HG03045 (cell line): ENCODE data around the gene TMPRSS2.

ENCODE experiments used
- ATAC-seq: cut with Tn5 transposase; IDR thresholded peaks from one replicate; pipeline ENCODE4 v1.9.1; 2021; ENCODE audit warnings: mild to moderate bottlenecking, moderate library complexity; ENCODE audit not compliant: unreplicated experiment

Gene TMPRSS2

GRCh38 chr21:41507521-41508414, at the start of gene TMPRSS2:
TSS of gene TMPRSS2 (minus strand) at chr21:41508158. CDS start at chr21:41498133, 10,025 bp downstream.
- ATAC-seq: no peak

- ATAC-seq: no peak
These were observed 47.1 kb upstream of the TMPRSS2 start for GRCh38 chr21:41555057-41555456.

DNA sequence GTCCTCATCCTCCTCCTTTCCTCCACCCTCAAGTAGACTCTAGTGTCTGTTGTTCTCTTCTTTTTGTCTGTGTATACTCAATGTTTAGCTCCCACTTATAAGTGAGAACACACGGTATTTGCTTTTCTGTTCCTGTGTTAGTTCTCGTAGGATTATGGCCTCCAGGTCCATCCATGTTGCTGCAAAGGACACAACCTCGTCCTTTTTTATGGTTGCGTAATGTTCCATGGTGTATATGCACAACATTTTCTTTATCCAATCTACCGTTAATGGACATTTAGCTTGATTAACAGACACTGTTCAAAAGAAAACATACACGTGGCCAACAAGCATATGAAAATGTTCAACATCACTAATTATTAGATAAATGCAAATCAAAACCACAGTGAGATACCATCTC, 44.3 kb upstream of the TMPRSS2 start:
- no peak for ATAC-seq

DNA sequence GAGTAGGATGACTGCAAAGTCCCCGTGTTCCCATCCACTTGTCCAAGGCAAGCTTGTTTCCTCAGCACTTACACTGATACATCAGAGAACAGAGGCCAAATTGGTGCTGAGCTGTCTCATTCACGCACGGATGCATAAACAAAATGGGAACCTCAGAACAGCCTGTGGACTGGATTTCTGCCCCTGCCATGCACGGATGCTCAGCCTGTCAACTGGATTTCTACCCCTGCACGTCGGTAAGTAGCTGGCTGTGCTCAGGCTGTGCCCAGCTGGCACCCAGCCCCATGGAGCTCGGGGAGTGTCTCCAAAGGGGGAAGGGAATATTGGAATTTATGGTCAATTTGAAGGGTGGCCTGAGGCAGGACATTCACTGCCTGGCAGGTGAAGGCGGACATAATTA, 40.8 kb upstream of the TMPRSS2 start:
- ATAC-seq: no peak

DNA sequence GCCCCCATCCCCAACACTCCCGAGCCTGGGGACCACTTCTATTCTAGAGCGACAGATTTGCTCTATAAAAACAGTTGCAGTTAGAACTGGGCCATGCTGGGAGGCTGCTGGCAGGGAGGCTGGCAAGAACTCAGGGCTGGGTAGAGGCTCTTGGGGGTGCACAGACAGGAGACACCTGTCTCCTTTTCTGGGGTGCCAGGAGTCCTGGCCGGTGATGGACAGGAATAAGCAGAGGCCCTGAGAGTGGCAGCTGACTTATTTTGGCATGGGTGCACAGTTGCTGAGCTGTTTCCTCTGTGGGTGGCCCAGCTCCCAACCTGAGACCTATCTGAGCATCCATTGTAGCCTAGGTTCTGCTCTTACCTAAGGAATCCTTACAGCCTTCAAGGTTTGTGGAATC, 39.2 kb upstream of the TMPRSS2 start:
- no peak for ATAC-seq

GRCh38 chr21:41545500-41546359, 37.8 kb upstream of the TMPRSS2 start:
- ATAC-seq: no peak

- no peak for ATAC-seq
These were observed 34.8 kb upstream of the TMPRSS2 start for GRCh38 chr21:41542727-41543126.

DNA sequence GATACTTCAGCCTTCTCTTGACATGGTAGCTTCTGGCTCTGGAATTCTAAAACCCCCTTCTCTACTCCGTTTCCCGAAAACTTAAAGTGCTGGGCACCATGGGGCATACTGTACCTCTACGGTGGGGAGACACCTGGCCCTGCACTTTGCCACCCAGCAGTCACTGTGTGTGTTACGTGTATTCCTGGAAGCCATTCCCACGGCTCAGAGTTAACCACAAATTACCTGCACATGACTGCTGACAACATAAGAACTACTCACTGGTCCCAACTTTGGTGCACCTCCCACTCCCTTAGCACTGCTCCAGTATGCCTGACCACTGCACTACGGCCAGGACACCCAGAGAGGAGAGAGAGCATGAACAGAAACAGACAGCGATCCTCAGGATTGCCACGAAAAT, 29.4 kb upstream of the TMPRSS2 start:
- ATAC-seq: no peak

DNA sequence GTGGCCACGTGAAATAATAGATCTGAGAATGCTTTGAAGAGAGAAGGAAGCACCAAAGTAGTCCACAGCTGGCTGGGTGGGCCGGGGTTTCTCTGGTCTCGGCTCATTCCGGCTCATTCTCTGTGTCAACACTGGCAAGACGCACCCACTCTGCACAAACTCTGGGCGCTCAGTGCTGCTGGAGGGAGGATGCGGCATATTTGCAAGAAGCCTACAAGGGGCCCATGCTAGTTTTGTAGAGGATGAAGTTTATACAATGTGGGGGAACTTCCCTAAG, 28.8 kb upstream of the TMPRSS2 start:
- no peak for ATAC-seq

DNA sequence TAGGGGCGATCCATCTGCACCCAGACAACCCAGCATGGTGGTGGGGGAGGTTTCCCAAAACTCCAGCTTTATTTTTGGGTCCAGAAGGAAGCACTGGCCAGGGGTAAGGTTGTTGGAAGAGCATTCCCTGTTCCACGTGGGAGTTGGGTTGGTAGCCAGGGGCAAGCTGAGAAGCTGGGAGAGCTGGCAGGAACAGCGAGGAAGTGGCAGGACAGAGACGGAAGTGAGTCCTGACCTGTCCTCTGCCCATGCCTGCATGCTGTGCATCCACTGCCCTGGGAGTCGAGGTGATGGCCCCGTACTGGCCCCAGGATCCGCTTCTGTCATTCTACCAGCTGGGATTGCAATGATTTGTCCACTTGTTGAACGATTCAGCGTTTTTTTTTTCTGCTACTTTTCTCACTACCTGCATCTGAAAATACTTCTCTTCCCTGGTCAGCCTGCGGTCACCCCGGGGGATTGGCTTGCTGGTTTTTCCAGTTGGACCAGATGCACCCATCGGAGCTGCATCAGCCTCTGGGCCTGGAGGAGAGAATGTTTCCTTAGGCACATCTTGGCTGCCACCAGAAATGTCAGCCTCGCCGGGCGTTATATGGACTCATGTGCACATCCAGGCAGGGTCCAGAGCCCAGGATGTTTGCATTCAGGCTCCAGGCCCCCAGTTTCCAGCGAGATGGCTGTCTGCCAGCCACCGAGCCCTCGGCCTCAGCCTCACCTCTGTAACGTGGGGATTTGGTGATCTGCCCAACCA, 28.3 kb upstream of the TMPRSS2 start:
- ATAC-seq: no peak

GRCh38 chr21:41530366-41530765, 22.4 kb upstream of the TMPRSS2 start:
- no peak for ATAC-seq

DNA sequence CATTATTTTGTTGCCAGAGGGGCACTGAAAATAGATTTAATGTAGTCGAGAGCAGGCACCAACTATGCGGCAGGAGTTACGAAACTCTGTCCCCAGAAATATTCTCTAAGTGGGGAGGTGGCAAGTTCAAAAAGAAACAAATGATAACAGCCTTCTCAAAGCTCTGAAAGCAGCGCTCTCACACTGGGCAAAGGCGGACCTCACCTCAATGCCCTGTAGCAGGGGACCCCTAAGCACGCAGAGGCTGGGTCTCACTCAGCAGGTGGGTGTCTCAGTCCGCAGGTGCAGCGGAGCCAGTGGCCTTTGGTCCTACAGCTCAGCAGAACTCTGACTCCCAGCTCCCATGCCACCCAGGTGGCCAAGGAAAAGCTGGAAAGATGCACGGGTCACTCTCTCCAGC, 21.8 kb upstream of the TMPRSS2 start:
- no peak for ATAC-seq

DNA sequence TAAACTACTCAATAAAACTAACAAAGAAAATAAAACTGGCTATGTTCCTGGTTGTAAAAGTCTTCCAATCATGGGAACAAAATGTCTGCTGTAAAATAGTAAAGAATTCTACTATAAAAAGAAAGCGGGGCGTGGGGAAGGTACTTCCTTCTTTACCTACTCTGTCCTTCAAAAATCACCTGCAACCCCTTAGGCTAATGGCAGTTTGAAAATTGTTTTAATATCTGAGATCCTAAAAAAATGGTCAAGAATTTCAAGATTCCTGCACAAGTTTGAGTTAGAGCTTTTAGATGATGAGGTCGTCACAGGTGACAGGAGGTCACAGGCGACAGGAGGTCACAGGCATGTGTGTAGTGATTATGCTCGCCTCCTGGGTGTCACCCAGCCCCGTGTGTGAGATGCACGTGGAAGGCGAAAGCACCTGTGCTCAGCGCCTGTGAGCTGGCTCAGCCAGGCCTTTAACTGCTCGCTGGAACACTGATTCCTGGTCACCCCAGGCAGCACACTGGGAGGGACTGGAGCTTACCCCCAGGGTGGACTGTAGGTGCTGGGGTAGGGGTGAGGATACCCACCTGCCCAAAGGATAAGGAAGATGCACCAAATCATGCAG, 18.6 kb upstream of the TMPRSS2 start:
- no peak for ATAC-seq

DNA sequence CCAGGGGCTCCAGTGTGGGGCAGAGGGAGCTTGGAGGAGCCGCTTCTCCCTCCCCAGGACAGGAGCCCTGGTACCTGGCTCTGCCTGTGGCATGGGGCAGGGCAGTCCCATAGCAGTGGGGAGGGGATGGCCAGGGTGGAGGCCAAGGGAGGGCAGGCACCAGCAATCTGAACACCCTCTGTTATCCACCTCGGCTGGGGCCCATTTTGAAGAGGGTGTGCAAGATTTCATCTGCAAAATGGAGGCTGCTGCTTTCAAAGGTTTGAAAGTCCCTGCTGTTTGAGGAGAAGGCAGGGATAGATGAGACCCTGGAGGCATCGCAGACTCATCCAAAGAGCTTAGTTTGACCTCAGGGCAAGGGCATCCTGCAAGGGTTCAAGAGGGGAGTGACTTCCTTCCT, 15.2 kb upstream of the TMPRSS2 start:
- ATAC-seq: no peak

DNA sequence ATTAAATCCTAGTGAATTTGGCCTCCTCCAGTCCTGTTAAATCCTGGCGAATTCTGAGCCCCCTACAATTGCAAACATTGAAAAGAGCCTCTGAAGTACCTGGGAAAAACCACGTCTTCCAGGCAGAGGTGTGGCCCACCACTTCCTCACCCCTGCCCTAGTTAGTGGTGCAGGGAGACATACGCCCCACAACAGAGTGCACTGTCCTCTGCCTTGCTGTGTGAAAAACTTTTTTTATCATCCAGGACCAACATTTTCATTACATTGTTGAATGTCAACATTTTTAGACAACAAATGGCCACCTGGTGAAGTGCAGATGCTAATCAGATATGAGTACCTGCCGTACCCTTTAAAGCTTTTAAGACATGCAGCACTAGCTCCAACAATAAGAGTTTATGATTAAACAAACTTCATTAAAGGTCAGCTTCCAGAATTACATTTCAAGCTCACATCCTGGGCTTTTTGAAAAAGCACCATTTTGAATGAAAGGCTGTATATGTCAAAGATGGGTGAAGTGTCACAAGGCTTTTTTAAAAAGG, 13.6 kb upstream of the TMPRSS2 start:
- no peak for ATAC-seq

GRCh38 chr21:41520560-41521442, 12.8 kb upstream of the TMPRSS2 start:
- no peak for ATAC-seq

DNA sequence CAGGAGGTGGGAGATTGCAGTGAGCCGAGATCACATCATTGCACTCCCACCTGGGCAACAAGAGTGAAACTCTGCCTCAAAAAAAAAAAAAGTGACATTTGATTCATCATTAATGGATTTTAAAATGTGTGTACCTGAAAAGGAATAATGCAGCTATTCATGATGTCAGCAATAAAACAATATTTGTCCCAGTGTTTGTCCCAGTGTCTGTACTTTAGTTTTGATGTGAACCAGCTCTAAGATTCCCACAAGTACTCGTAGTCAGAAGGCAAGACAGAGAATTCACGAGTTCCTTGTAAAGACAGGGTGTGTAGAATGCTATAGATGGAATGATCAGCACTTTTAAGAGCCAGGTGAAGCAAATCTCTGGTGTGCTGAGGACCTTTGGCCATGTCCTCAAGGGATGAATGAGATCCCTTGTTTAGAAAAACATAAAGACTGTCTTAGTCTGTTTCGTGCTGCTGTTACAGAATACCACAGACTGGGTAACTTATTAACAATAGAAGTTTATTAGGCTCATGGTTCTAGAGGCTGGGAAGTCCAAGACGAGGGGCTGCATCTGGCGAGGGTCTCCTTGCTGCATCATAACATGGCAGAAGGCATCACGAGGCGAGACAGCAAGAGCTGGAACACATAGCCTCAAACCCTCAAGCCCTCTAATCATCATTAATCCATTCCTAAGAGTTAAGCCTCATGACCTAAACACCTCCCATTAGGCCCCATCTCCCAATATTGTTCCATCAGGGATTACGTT, 12.0 kb upstream of the TMPRSS2 start:
- no peak for ATAC-seq

- no peak for ATAC-seq
These were observed 10.8 kb upstream of the TMPRSS2 start for GRCh38 chr21:41518757-41519156.

- ATAC-seq: no peak
These were observed 3.9 kb upstream of the TMPRSS2 start for GRCh38 chr21:41511858-41512257.
